GM12878 (cell line): Measurements from ENCODE around the gene PCBP4. TPM values are rescaled to one million over a fixed set of nuclear protein-coding genes. Genes with fewer than 3 reads are reported as not detected.

Source experiments
- ATAC-seq: fragments of 200-7000 bp; cut with Tn5 transposase; 3 replicates; pipeline ENCODE4 v1.9.1; 2020; ENCODE audit warnings: mild to moderate bottlenecking, moderate library complexity
- BruUV-seq: library from RNA; stranded (reverse); fragments of 400-500 nt; replicated peaks from 2 replicates; lab custom pipeline; 2021; lab: Mats Ljungman, UMichigan
- CTCF ChIA-PET: fragments of 300-600 bp; sonication (Branson Sonifier 250); formaldehyde crosslinking; extraction: SDS; loops from one replicate; lab custom pipeline; 2021; ENCODE audit warnings: inconsistent platforms; lab: Yijun Ruan, JAX
- POLR2A ChIA-PET: fragments of 350-600 bp; formaldehyde crosslinking; extraction: SDS; loops from one replicate; lab custom pipeline; 2021; ENCODE audit warnings: inconsistent platforms; lab: Charles Lee
- RAD21 ChIA-PET: fragments of 300-600 bp; sonication (Branson Sonifier 250); formaldehyde crosslinking; loops from one replicate; lab custom pipeline; 2023; ENCODE audit warnings: antibody characterized with exemption; ENCODE audit not compliant: unreplicated experiment; lab: Charles Lee
- SMC1A ChIA-PET: fragments of 300-600 bp; sonication (Branson Sonifier 250); formaldehyde crosslinking; loops from one replicate; lab custom pipeline; 2023; ENCODE audit not compliant: unreplicated experiment, uncharacterized antibody; lab: Charles Lee
- DNase-seq: peaks from one replicate; pipeline ENCODE4 v3.0.0-alpha.2; 2011; ENCODE audit warnings: low read depth, low spot score
- FAIRE-seq: peaks from 3 replicates; lab custom pipeline; 2011; peaks lifted over from hg19 to GRCh38; lab: Jason Lieb, UNC
- H2AFZ ChIP-seq: 2 replicates; pipeline ENCODE4 v1.6.0; 2011; ENCODE audit warnings: low read depth, low read length, control low read depth; ENCODE audit not compliant: control insufficient read depth
- H3K27ac ChIP-seq: 2 replicates; pipeline ENCODE4 v1.5.1; 2011; ENCODE audit warnings: control low read depth; ENCODE audit not compliant: control insufficient read depth, insufficient read depth
- H3K27me3 ChIP-seq, 2 experiments: replicated peaks in 1 of 2; 2 replicates each; pipeline versions ENCODE4 v1.6.0 to v1.6.1; 2011; ENCODE audit warnings: low read length in 1 of 2; ENCODE audit not compliant: control insufficient read depth in 2 of 2, insufficient read depth in 2 of 2
- H3K36me3 ChIP-seq, 2 experiments: 2 replicates each; pipeline ENCODE4 v1.5.1; 2011; ENCODE audit warnings: low read length in 1 of 2; ENCODE audit not compliant: control insufficient read depth in 2 of 2, insufficient read depth in 2 of 2
- H3K4me1 ChIP-seq: 2 replicates; pipeline ENCODE4 v1.6.1; 2011; ENCODE audit warnings: mild to moderate bottlenecking, low read length, moderate library complexity, mixed read lengths; ENCODE audit not compliant: control insufficient read depth, insufficient read depth
- H3K4me2 ChIP-seq: 2 replicates; pipeline ENCODE4 v1.6.0; 2011; ENCODE audit warnings: control low read depth; ENCODE audit not compliant: control insufficient read depth, insufficient read depth
- H3K4me3 ChIP-seq: fragments of 200-600 bp; sonication (generic); 2 replicates; pipeline ENCODE4 v1.5.1; 2016
- H3K79me2 ChIP-seq: 2 replicates; pipeline ENCODE4 v1.6.0; 2011; ENCODE audit warnings: low read length; ENCODE audit not compliant: control insufficient read depth, insufficient read depth
- H3K9ac ChIP-seq: 2 replicates; pipeline ENCODE4 v1.8.0; 2011; ENCODE audit warnings: low read length, control low read depth, mixed read lengths; ENCODE audit not compliant: control insufficient read depth, insufficient read depth
- H3K9me3 ChIP-seq: replicated peaks from 3 replicates; pipeline ENCODE4 v1.5.1; 2011; ENCODE audit warnings: mild to moderate bottlenecking, low read length; ENCODE audit not compliant: control insufficient read depth, insufficient read depth
- H4K20me1 ChIP-seq: 2 replicates; pipeline ENCODE4 v1.6.0; 2011; ENCODE audit not compliant: control insufficient read depth, insufficient read depth
- FOXK2 ChIP-seq: fragments of 450-650 bp; IDR thresholded peaks from 2 replicates; pipeline ENCODE4 v1.6.1; 2017; ENCODE audit warnings: mild to moderate bottlenecking, moderate library complexity
- KDM1A ChIP-seq: fragments of 200-600 bp; sonication (generic); IDR thresholded peaks from 2 replicates; pipeline ENCODE4 v1.6.1; 2016; ENCODE audit warnings: borderline replicate concordance
- LARP7 ChIP-seq: fragments of 450-650 bp; IDR thresholded peaks from 2 replicates; pipeline ENCODE4 v1.6.1; 2017; ENCODE audit warnings: mild to moderate bottlenecking
- MTA2 ChIP-seq: fragments of 450-650 bp; IDR thresholded peaks from 2 replicates; pipeline ENCODE4 v1.6.1; 2016; ENCODE audit warnings: low read depth, mild to moderate bottlenecking, moderate library complexity
- NFIC ChIP-seq: IDR thresholded peaks from 2 replicates; pipeline ENCODE4 v1.6.1; 2012; ENCODE audit warnings: low read depth, mild to moderate bottlenecking, inconsistent platforms, low read length, moderate library complexity
- NFYB ChIP-seq: IDR thresholded peaks from 2 replicates; pipeline ENCODE4 v1.6.1; 2011; ENCODE audit warnings: low read depth, mild to moderate bottlenecking, low read length, improper control_type of control experiment, moderate library complexity; ENCODE audit not compliant: insufficient read depth
- PML ChIP-seq: IDR thresholded peaks from 2 replicates; pipeline ENCODE4 v1.6.1; 2012; ENCODE audit warnings: low read length, inconsistent platforms
- POLR2A ChIP-seq: IDR thresholded peaks from 2 replicates; pipeline ENCODE4 v1.6.1; 2011; ENCODE audit warnings: low read depth, mild to moderate bottlenecking, low read length
- POLR2AphosphoS5 ChIP-seq: IDR thresholded peaks from 2 replicates; pipeline ENCODE4 v1.6.1; 2011; ENCODE audit warnings: mild to moderate bottlenecking, low read length, inconsistent platforms
- SMAD5 ChIP-seq: IDR thresholded peaks from 2 replicates; pipeline ENCODE4 v1.6.1; 2016; ENCODE audit warnings: antibody characterized with exemption, low read depth
- SMC3 ChIP-seq: IDR thresholded peaks from 2 replicates; pipeline ENCODE4 v1.6.1; 2011; ENCODE audit warnings: low read length, improper control_type of control experiment, borderline replicate concordance
- SP1 ChIP-seq: IDR thresholded peaks from one replicate; pipeline ENCODE4 v1.6.1; 2011; ENCODE audit warnings: low read depth, low read length
- STAT3 ChIP-seq: IDR thresholded peaks from 2 replicates; pipeline ENCODE4 v1.6.1; 2011; ENCODE audit warnings: low read depth, low read length, improper control_type of control experiment
- TBL1XR1 ChIP-seq: IDR thresholded peaks from 2 replicates; pipeline ENCODE4 v1.6.1; 2012; ENCODE audit warnings: low read depth, low read length, improper control_type of control experiment
- ZNF622 ChIP-seq: fragments of 450-650 bp; IDR thresholded peaks from 2 replicates; pipeline ENCODE4 v1.6.1; 2017; ENCODE audit warnings: mild to moderate bottlenecking, inconsistent platforms
- WGBS: methylation state at CpG from one replicate; pipeline ENCODE4 v1.1.6; 2016; ENCODE audit warnings: low lambda C conversion rate; ENCODE audit not compliant: insufficient replicate concordance, insufficient coverage; ENCODE audit errors: missing lambda C conversion rate; 5-methylcytosine and 5-hydroxymethylcytosine counted together
- in situ Hi-C: fragments of 300-500 bp; cut with MboI; formaldehyde crosslinking; loops from 9 replicates; pipeline ENCODE4 v1.14.3; 2018; ENCODE audit warnings: mixed read lengths
- intact Hi-C: fragments of 100-400 bp; cut with micrococcal nuclease; formaldehyde crosslinking; loops from one replicate; pipeline ENCODE4 v1.14.2; 2022; ENCODE audit not compliant: unreplicated experiment
- polyA plus RNA-seq, 11 experiments: library from polyadenylated mRNA; depleted of rRNA in 4 of 11; unstranded in 6 of 11; stranded (reverse) in 5 of 11; fragments of >200 nt; fragmentation: Nextera tagmentation in 4 of 11; fragmentation: Illumina TruSeq in 1 of 11; extraction: Ambion mirVana in 4 of 11; extraction: Trizol in 1 of 11; gene quantifications; 1 replicate in 1 of 11; 2 replicates in 10 of 11; pipeline versions ENCODE4 v1.2.1 to v1.2.3, GENCODE V29; 2011 to 2016; ENCODE audit warnings: inconsistent platforms in 2 of 11, missing spikeins in 2 of 11, low read depth in 1 of 11
- total RNA-seq, 4 experiments: library from RNA; depleted of rRNA in 3 of 4; stranded (reverse); fragments of >200 nt in 3 of 4; fragmentation: Illumina TruSeq in 1 of 4; extraction: Trizol in 1 of 4; gene quantifications; 2 replicates each; pipeline versions ENCODE4 v1.2.1 to v1.2.3, GENCODE V29; 2013 to 2021
- TF ChIP-seq, protein P1 (sequence below): fragments of 450-650 bp; IDR thresholded peaks from 2 replicates; pipeline ENCODE4 v1.6.1; 2017; ENCODE audit warnings: mild to moderate bottlenecking, low read depth, inconsistent platforms; ENCODE audit not compliant: poor library complexity, severe bottlenecking
- TF ChIP-seq, protein P2 (sequence below), 3 experiments: IDR thresholded peaks in 2 of 3; conservative IDR thresholded peaks in 1 of 3; 2 replicates each; pipeline ENCODE4 v1.5.1; 2011; ENCODE audit warnings: low read depth in 3 of 3, low read length in 3 of 3, mild to moderate bottlenecking in 3 of 3, control low read depth in 2 of 3, moderate library complexity in 2 of 3, inconsistent platforms in 1 of 3, mixed read lengths in 1 of 3; ENCODE audit not compliant: control insufficient read depth in 2 of 3, insufficient read depth in 1 of 3; ENCODE audit errors: extremely low read depth in 1 of 3
- TF ChIP-seq, protein P3 (sequence below): fragments of 450-650 bp; IDR thresholded peaks from 2 replicates; pipeline ENCODE4 v1.6.1; 2016; ENCODE audit warnings: mild to moderate bottlenecking

The PCBP4 gene
- total and polyA plus RNA-seq, 10 of the 15 experiments (the other 5 are each of a cell fraction or from before 2014, with no cell fraction given) = 0.05 to 14.5 (median 4.2) TPM

DNA sequence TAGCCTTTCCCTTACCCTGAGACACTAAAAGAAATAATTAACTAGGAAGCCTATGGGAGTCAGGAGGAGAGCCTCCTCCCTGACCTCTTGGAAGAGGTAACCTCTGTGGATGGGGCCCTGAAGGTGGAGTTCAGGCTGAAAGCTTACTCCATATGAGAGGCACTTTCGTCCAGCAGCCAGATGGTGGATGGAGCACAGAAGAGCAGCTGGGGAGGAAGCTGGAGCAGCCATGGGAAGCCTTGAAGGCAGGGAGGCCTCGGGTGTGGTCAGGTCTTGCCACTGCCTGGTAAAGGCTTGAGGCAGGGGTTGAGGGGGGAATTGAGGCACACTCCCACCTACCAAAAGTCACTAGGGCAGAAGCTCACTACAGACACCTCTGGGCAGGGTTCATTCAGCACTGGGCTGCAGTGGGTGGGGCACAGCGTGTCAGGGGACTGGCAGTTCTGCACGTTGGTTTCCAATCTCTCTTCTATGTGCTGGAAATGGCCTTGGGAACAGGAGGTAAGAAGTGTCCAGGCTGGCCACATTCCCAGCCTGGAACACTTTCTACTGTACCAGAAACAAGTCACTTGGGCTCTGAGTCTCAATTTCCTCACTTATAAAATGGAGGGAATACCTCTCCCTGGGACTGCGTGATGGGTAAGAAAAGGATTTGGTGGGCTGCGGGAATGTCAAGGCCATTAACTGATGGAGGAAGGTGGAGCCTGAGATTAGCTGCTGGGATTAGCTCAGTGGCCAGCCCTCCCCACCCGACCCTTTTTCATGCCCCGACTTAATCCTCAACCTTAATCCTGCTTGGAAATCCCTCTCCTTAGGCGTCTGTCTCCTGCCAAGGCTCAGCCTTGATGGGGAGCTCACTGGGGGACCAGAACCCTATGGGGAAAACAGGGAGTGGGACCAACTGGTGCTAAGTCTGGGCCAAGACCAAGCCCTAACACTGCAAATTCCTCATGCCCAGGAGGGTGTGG lies 5.4 kb downstream of the PCBP4 start:
- BruUV-seq = no TSS peak
- POLR2A ChIA-PET = no interaction called here
- no peak for DNase-seq
- CTCF ChIA-PET = interaction anchor here (0.8 to 1.7 kb wide), 3 partner anchors 12 to 21 kb away, joined by 3 to 7 read pairs (median 4); partner anchors contain the start of genes ABHD14A, ABHD14B and ACY1
- Histone ChIP-seq H4K20me1 (no peaks in the 10 kb centered on the region), H3K36me3 (no peaks in the 10 kb centered on the region), H3K79me2 (no peaks in the 10 kb centered on the region), H3K27me3 (no peaks in the 10 kb centered on the region; a peak in 2 of 4 replicates), H3K27ac (no peak overlapping the region), H3K9me3 (no peaks in the 10 kb centered on the region), H3K9ac (no peak overlapping the region), H3K4me1 (peaks cover 3% of the 10 kb centered on the region; the same call in 1 of the 2 replicates), H3K4me3 (no peak overlapping the region), H2AFZ (no peak overlapping the region), H3K4me2 (no peak overlapping the region)
- RAD21 ChIA-PET = interaction anchor here (1.1 to 1.2 kb wide), 2 partner anchors 19 to 42 kb away, joined by 3 read pairs; partner anchors contain the start of gene PARP3
- WGBS = 39% methylated on average over 9 of the region's 9 CpGs
- SMC1A ChIA-PET = no interaction called here
- ATAC-seq = no peak
- FAIRE-seq = no peak
- in situ Hi-C loops (no loop called here), intact Hi-C loops (no loop called here)
- no peak for TF ChIP-seq PML
- TF ChIP-seq, protein P1, sequence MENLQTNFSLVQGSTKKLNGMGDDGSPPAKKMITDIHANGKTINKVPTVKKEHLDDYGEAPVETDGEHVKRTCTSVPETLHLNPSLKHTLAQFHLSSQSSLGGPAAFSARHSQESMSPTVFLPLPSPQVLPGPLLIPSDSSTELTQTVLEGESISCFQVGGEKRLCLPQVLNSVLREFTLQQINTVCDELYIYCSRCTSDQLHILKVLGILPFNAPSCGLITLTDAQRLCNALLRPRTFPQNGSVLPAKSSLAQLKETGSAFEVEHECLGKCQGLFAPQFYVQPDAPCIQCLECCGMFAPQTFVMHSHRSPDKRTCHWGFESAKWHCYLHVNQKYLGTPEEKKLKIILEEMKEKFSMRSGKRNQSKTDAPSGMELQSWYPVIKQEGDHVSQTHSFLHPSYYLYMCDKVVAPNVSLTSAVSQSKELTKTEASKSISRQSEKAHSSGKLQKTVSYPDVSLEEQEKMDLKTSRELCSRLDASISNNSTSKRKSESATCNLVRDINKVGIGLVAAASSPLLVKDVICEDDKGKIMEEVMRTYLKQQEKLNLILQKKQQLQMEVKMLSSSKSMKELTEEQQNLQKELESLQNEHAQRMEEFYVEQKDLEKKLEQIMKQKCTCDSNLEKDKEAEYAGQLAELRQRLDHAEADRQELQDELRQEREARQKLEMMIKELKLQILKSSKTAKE = no peak
- TF ChIP-seq POLR2AphosphoS5 = no peak
- no peak for TF ChIP-seq KDM1A
- TF ChIP-seq SMAD5 = no peak
- TF ChIP-seq ZNF622 = no peak
- TF ChIP-seq, protein P2, sequence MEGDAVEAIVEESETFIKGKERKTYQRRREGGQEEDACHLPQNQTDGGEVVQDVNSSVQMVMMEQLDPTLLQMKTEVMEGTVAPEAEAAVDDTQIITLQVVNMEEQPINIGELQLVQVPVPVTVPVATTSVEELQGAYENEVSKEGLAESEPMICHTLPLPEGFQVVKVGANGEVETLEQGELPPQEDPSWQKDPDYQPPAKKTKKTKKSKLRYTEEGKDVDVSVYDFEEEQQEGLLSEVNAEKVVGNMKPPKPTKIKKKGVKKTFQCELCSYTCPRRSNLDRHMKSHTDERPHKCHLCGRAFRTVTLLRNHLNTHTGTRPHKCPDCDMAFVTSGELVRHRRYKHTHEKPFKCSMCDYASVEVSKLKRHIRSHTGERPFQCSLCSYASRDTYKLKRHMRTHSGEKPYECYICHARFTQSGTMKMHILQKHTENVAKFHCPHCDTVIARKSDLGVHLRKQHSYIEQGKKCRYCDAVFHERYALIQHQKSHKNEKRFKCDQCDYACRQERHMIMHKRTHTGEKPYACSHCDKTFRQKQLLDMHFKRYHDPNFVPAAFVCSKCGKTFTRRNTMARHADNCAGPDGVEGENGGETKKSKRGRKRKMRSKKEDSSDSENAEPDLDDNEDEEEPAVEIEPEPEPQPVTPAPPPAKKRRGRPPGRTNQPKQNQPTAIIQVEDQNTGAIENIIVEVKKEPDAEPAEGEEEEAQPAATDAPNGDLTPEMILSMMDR (IDR thresholded peaks at IDR 0.05 in 2 of 3, conservative IDR thresholded peaks at IDR 0.05 in 1 of 3; ENCODE audit: control insufficient read depth in 2 of 3, extremely low read depth in 1 of 3, insufficient read depth in 1 of 3, low read depth in 3 of 3, low read length in 3 of 3) = no peak
- TF ChIP-seq SP1 = no peak
- no peak for TF ChIP-seq NFYB
- TF ChIP-seq NFIC = no peak
- no peak for TF ChIP-seq TBL1XR1
- TF ChIP-seq, protein P3, sequence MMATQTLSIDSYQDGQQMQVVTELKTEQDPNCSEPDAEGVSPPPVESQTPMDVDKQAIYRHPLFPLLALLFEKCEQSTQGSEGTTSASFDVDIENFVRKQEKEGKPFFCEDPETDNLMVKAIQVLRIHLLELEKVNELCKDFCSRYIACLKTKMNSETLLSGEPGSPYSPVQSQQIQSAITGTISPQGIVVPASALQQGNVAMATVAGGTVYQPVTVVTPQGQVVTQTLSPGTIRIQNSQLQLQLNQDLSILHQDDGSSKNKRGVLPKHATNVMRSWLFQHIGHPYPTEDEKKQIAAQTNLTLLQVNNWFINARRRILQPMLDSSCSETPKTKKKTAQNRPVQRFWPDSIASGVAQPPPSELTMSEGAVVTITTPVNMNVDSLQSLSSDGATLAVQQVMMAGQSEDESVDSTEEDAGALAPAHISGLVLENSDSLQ = no peak
- no peak for TF ChIP-seq LARP7
- TF ChIP-seq SMC3 = no peak
- TF ChIP-seq STAT3 = no peak
- TF ChIP-seq POLR2A = no peak
- no peak for TF ChIP-seq MTA2
- TF ChIP-seq FOXK2 = no peak
